BLaER1 treated with 17β-estradiol and CSF1 and Interleukin-3, amounts not matched to agents 10 nM and 100 nM (cell line): ENCODE measurements around the gene VAMP3.

Source experiments
- H3K27ac ChIP-seq, 11 experiments: shearing (Covaris generic); formaldehyde crosslinking; 2 replicates each; pipeline ENCODE4 v1.8.1; 2022
- H3K27me3 ChIP-seq, 11 experiments: shearing (Covaris generic); formaldehyde crosslinking; 2 replicates each; pipeline ENCODE4 v1.8.1; 2022
- H3K36me3 ChIP-seq, 11 experiments: shearing (Covaris generic); formaldehyde crosslinking; 2 replicates each; pipeline ENCODE4 v1.8.1; 2022
- H3K4me1 ChIP-seq, 10 experiments: shearing (Covaris generic); formaldehyde crosslinking; 2 replicates each; pipeline ENCODE4 v1.8.1; 2022
- H3K4me2 ChIP-seq, 11 experiments: shearing (Covaris generic); formaldehyde crosslinking; 2 replicates each; pipeline ENCODE4 v1.8.1; 2022
- H3K4me3 ChIP-seq, 10 experiments: shearing (Covaris generic); formaldehyde crosslinking; 2 replicates each; pipeline ENCODE4 v1.8.1; 2022
- H3K9ac ChIP-seq, 11 experiments: shearing (Covaris generic); formaldehyde crosslinking; 2 replicates each; pipeline ENCODE4 v1.8.1; 2022
- H3K9me3 ChIP-seq, 11 experiments: shearing (Covaris generic); formaldehyde crosslinking; replicated peaks in 1 of 11; 2 replicates each; pipeline ENCODE4 v1.8.1; 2022
- H4K20me1 ChIP-seq, 11 experiments: shearing (Covaris generic); formaldehyde crosslinking; 2 replicates each; pipeline ENCODE4 v1.8.1; 2022
- Cebpa-rat ChIP-seq, 11 experiments: shearing (Covaris generic); IDR thresholded peaks; 2 replicates each; pipeline ENCODE4 v1.8.1; 2022

Gene VAMP3

GRCh38 chr1:7754234-7754633 lies 16.9 kb upstream of the VAMP3 start:
- H3K36me3 ChIP-seq, result peaks cover 0 to 8% (median 0%) of the 10 kb centered on the region in 11 experiments; a peak in 2 of 22 replicates
- no peak overlapping the region for H3K9ac ChIP-seq
- H3K4me1 ChIP-seq, result peaks cover 11 to 32% (median 21%) of the 10 kb centered on the region in 10 experiments
- H4K20me1 ChIP-seq, result no peaks in the 10 kb centered on the region
- no peaks in the 10 kb centered on the region for H3K9me3 ChIP-seq
- TF ChIP-seq Cebpa-rat (IDR thresholded peaks at IDR 0.05), result no peak
- H3K27me3 ChIP-seq, result no peaks in the 10 kb centered on the region
- peak overlapping the region in 2 of 11 experiments; percentile 27 to 33; a peak in 3 of 22 replicates for H3K27ac ChIP-seq
- no peak overlapping the region for H3K4me3 ChIP-seq
- H3K4me2 ChIP-seq, result peak overlapping the region in 8 of 11 experiments; percentile 43 to 78 (median 58); a peak in 13 of 22 replicates

GRCh38 chr1:7755448-7755847 lies 15.6 kb upstream of the VAMP3 start:
- Histone ChIP-seq H3K4me2 (0 out of 22 replicates have a peak overlapping the region, but pooled peaks of 1 of the 11 experiments have one; percentile 10), H3K9me3 (no peaks in the 10 kb centered on the region), H3K4me1 (peaks cover 11 to 32% (median 19%) of the 10 kb centered on the region in 10 experiments), H3K27ac (no peak overlapping the region), H4K20me1 (no peaks in the 10 kb centered on the region), H3K27me3 (no peaks in the 10 kb centered on the region), H3K9ac (no peak overlapping the region; a peak in 1 of 22 replicates), H3K4me3 (no peak overlapping the region), H3K36me3 (no peaks in the 10 kb centered on the region; a peak in 1 of 22 replicates)
- no peak for TF ChIP-seq Cebpa-rat (IDR thresholded peaks at IDR 0.05)

DNA sequence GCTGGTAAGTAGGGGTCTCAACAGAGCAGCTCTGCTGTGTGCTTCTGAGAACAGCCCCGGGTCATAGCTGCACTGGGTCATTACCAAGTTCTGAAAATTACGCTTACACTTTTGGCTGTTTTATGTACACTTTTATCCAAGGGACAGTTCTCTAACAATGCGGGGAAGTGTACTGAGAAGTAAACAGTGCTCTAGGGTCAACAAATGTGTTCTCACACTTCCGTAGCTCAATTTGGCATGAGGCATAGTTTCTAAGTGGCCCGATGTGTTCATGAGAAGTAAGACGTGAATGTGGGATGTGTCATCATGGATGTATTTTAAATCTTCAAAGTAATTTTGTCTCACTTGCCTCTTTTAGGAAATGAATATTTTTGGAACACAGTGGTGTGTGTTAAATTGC lies 10.9 kb upstream of the VAMP3 start:
- no peaks in the 10 kb centered on the region for H3K36me3 ChIP-seq
- no peak for TF ChIP-seq Cebpa-rat (IDR thresholded peaks at IDR 0.05)
- no peaks in the 10 kb centered on the region for H3K9me3 ChIP-seq
- no peak overlapping the region for H3K27ac ChIP-seq
- no peaks in the 10 kb centered on the region for H3K27me3 ChIP-seq
- H3K4me3 ChIP-seq, result no peak overlapping the region
- no peaks in the 10 kb centered on the region for H4K20me1 ChIP-seq
- peaks cover 0 to 11% (median 1%) of the 10 kb centered on the region in 10 experiments; a peak in 7 of 20 replicates for H3K4me1 ChIP-seq
- no peak overlapping the region for H3K4me2 ChIP-seq
- H3K9ac ChIP-seq, result no peak overlapping the region

- Histone ChIP-seq H3K36me3 (no peaks in the 10 kb centered on the region), H3K27ac (no peak overlapping the region), H3K4me3 (no peak overlapping the region), H3K9ac (no peak overlapping the region), H3K4me1 (peaks cover 0 to 9% (median 0%) of the 10 kb centered on the region in 10 experiments; a peak in 4 of 20 replicates), H3K4me2 (no peak overlapping the region), H3K9me3 (no peaks in the 10 kb centered on the region), H3K27me3 (no peaks in the 10 kb centered on the region), H4K20me1 (no peaks in the 10 kb centered on the region)
- TF ChIP-seq Cebpa-rat (IDR thresholded peaks at IDR 0.05), result no peak
Observed at GRCh38 chr1:7761103-7761502, 10.0 kb upstream of the VAMP3 start.

DNA sequence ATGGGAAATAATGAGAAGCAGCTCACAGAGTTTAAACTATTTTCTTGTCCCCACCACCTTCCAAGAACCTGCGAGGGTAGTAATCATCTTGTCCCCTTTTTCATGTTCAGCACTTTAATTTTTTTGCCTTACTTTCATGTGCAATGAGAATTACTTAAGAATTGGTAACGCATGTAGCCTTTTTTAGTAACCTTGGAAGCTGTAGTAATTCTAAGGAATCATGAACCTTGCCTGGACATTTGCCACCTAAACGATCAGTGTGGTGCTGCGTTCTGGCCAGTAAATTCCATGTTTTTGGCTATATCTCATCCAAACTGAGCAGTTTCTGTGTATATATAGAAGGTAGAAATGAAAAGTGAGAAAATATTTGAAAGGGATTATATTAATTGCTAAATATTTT lies 3.9 kb upstream of the VAMP3 start:
- no peaks in the 10 kb centered on the region for H3K36me3 ChIP-seq
- no peaks in the 10 kb centered on the region for H3K27me3 ChIP-seq
- no peak overlapping the region for H3K9ac ChIP-seq
- peaks cover 8 to 20% (median 14%) of the 10 kb centered on the region in 10 experiments for H3K4me1 ChIP-seq
- no peak overlapping the region for H3K27ac ChIP-seq
- H3K9me3 ChIP-seq, result no peaks in the 10 kb centered on the region
- peaks cover 0 to 10% (median 7%) of the 10 kb centered on the region in 11 experiments; a peak in 13 of 22 replicates for H4K20me1 ChIP-seq
- no peak for TF ChIP-seq Cebpa-rat (IDR thresholded peaks at IDR 0.05)
- no peak overlapping the region for H3K4me3 ChIP-seq
- peak overlapping the region in 2 of 11 experiments; percentile 16 to 44; a peak in 2 of 22 replicates for H3K4me2 ChIP-seq

DNA sequence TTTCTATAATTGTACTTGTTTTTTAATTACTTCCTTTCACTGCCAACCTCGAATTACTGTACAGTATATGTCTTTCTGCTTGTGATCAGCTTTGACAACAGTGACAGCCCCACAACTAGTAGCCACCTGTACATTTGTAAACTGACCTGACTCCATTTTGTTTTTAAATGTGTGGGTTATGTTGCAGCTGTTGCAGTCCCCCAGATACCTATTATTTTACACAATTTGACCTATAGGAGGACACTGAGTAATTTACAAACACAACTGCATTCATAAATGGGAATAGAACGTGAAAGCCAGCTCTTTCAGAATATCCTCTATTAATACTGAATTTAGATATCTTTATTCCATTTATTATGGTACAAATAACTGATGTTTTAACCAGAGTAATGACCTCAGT lies 2.5 kb upstream of the VAMP3 start:
- no peak for TF ChIP-seq Cebpa-rat (IDR thresholded peaks at IDR 0.05)
- no peak overlapping the region for H3K27ac ChIP-seq
- no peaks in the 10 kb centered on the region for H3K27me3 ChIP-seq
- no peak overlapping the region for H3K4me2 ChIP-seq
- no peak overlapping the region for H3K9ac ChIP-seq
- no peak overlapping the region for H3K4me3 ChIP-seq
- peaks cover 16 to 34% (median 25%) of the 10 kb centered on the region in 10 experiments for H3K4me1 ChIP-seq
- peaks cover 0 to 24% (median 21%) of the 10 kb centered on the region in 11 experiments; a peak in 16 of 22 replicates for H4K20me1 ChIP-seq
- H3K9me3 ChIP-seq, result no peaks in the 10 kb centered on the region
- H3K36me3 ChIP-seq, result peaks cover 9 to 13% (median 11%) of the 10 kb centered on the region in 11 experiments; a peak in 20 of 22 replicates

DNA sequence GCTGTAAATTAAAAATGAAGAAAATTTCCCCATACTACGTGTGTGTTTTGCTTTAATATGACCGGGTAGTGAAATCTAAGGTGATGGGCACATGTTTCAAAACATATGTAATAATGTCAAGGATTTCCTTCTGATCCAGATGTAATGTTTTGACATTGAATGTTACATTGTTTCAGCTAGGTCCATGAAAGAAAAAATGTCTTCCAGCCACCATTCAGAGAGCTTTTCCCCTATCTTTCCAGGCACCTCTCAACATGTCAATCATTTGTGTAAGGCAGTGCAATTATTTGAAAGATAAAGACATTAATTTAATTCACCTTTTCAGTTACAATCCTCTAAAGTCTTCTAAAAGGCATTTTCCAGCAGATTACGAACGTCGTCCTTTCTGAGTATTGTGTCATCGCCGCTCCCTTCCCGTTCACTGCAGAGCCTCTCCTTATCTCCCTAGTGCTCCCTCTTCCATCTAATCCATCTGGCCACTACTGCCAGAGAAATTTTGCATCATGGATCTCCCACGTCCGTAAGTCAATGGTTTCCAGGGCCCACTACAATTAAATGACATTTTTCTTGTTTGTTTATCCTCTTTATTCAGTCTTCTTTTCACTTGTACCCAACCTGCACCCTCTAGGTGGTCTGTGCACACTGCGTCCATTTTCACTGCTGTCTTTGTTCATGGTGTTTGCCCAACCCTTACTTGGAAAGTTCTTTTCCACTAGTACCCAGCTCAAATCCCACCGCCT lies 1.3 kb upstream of the VAMP3 start:
- peak overlapping the region in 3 of 10 experiments; percentile 73 to 79 (median 75); a peak in 5 of 20 replicates for H3K4me3 ChIP-seq
- H3K4me2 ChIP-seq, result peak overlapping the region in 6 of 11 experiments; percentile 70 to 88 (median 86); a peak in 11 of 22 replicates
- no peaks in the 10 kb centered on the region for H3K27me3 ChIP-seq
- H3K9ac ChIP-seq, result peak overlapping the region in 3 of 11 experiments; percentile 92 to 96 (median 95); a peak in 4 of 22 replicates
- TF ChIP-seq Cebpa-rat (IDR thresholded peaks at IDR 0.05), result no peak
- no peaks in the 10 kb centered on the region for H3K9me3 ChIP-seq
- H3K36me3 ChIP-seq, result peaks cover 22 to 26% (median 24%) of the 10 kb centered on the region in 11 experiments; a peak in 21 of 22 replicates
- H4K20me1 ChIP-seq, result peaks cover 2 to 35% (median 21%) of the 10 kb centered on the region in 11 experiments; a peak in 17 of 22 replicates
- peaks cover 16 to 44% (median 25%) of the 10 kb centered on the region in 10 experiments for H3K4me1 ChIP-seq
- H3K27ac ChIP-seq, result peak overlapping the region in 3 of 11 experiments; percentile 92 to 96 (median 92); a peak in 6 of 22 replicates

GRCh38 chr1:7770669-7770996 lies 463 bp upstream of the VAMP3 start:
- Histone ChIP-seq H3K4me1 (peaks cover 16 to 44% (median 25%) of the 10 kb centered on the region in 10 experiments), H4K20me1 (peaks cover 9 to 43% (median 28%) of the 10 kb centered on the region in 11 experiments; a peak in 18 of 22 replicates), H3K27ac (peak overlapping the region; percentile 54 to 96 (median 91); a peak in 20 of 22 replicates), H3K27me3 (no peaks in the 10 kb centered on the region), H3K36me3 (peaks cover 23 to 33% (median 31%) of the 10 kb centered on the region in 11 experiments), H3K9ac (peak overlapping the region; percentile 89 to 97 (median 94); a peak in 21 of 22 replicates), H3K9me3 (no peaks in the 10 kb centered on the region), H3K4me2 (peak overlapping the region; percentile 70 to 91 (median 88)), H3K4me3 (peak overlapping the region; percentile 73 to 100 (median 94))
- no peak for TF ChIP-seq Cebpa-rat (IDR thresholded peaks at IDR 0.05)

DNA sequence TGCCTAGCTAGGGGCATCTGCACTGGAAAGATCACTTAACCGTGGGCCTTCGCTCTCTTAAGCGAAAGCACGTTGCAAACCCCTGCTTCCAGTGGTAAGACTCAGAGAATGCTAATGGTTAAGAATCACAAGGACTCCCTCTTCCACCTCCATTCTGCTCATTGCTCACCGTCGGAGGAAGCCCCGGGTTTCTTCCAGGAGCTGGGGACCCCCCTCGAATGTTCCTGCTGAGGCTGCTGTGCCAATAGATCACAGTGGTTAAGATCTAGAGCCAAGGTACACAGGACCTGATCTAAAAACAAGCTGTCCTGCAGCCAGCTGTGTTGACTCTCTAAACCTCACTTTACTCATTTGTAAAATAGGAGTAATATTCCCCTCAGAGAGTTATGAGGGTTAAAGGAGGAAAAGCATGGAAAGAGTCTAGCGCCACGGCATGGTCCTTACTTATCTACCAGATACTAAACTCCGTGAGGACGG lies 765 bp downstream of the VAMP3 start:
- Histone ChIP-seq H3K4me3 (peak overlapping the region; percentile 73 to 100 (median 94)), H3K9me3 (no peaks in the 10 kb centered on the region), H3K27ac (peak overlapping the region; percentile 86 to 96 (median 91)), H3K27me3 (no peaks in the 10 kb centered on the region), H4K20me1 (peaks cover 10 to 55% (median 35%) of the 10 kb centered on the region in 11 experiments; a peak in 18 of 22 replicates), H3K36me3 (peaks cover 34 to 46% (median 43%) of the 10 kb centered on the region in 11 experiments), H3K9ac (peak overlapping the region; percentile 89 to 97 (median 94)), H3K4me1 (peaks cover 17 to 39% (median 23%) of the 10 kb centered on the region in 10 experiments), H3K4me2 (peak overlapping the region; percentile 85 to 96 (median 94))
- no peak for TF ChIP-seq Cebpa-rat (IDR thresholded peaks at IDR 0.05)
